HT-29 (cell line): ENCODE results near the gene SSPN. TPM values are rescaled to one million over a fixed set of nuclear protein-coding genes. Genes with fewer than 3 reads are reported as not detected.

ENCODE experiments used
- DNase-seq: peaks from one replicate; pipeline ENCODE4 v3.0.0-alpha.2; 2015; ENCODE audit warnings: low spot score
- total RNA-seq: library from RNA; depleted of rRNA; stranded (reverse); fragments of >200 nt; shearing (Covaris generic); gene quantifications from 2 replicates; pipeline ENCODE4 v1.2.3, GENCODE V29; 2014; rRNA removed

Gene SSPN
- total RNA-seq, 1 experiment from 2014 or later, result 3.2 TPM

GRCh38 chr12:26283046-26283445 is 87.7 kb downstream of the SSPN start:
- no peak for DNase-seq

- DNase-seq, result no peak
These were observed 88.2 kb downstream of the SSPN start for GRCh38 chr12:26283617-26284016.

GRCh38 chr12:26285401-26285800 is 90.0 kb downstream of the SSPN start:
- DNase-seq, result no peak

GRCh38 chr12:26286186-26286585 is 90.8 kb downstream of the SSPN start:
- no peak for DNase-seq

GRCh38 chr12:26287671-26288381 is 92.5 kb downstream of the SSPN start:
- DNase-seq, result no peak

- DNase-seq, result no peak
These were observed 95.2 kb downstream of the SSPN start for GRCh38 chr12:26290565-26290964.

- DNase-seq, result no peak
These were observed 97.2 kb downstream of the SSPN start for GRCh38 chr12:26292596-26292995.

- DNase-seq, result no peak
These were observed 98.2 kb downstream of the SSPN start for GRCh38 chr12:26293612-26294011.

- DNase-seq, result no peak
These were observed 99.6 kb downstream of the SSPN start for GRCh38 chr12:26295001-26295400.

GRCh38 chr12:26297396-26298070 is 102.2 kb downstream of the SSPN start:
- no peak for DNase-seq

- peak; percentile 74 for DNase-seq
These were observed 103.6 kb downstream of the SSPN start for GRCh38 chr12:26298785-26299621.

GRCh38 chr12:26299751-26300150 is 104.4 kb downstream of the SSPN start:
- DNase-seq, result no peak

Other genes with a start within 250 kb of the SSPN start
- 0.05 TPM in 1 of 2 replicates, not detected in the other for gene RASSF8, start 236.9 kb upstream of the SSPN start, total RNA-seq
- gene BHLHE41, start 70.5 kb upstream of the SSPN start, total RNA-seq, result 79.8 and 82.7 TPM in 2 replicates